Caco-2 (cell line): Measurements from ENCODE around the gene FAM170B. TPM values are rescaled to one million over a fixed set of nuclear protein-coding genes. Genes with fewer than 3 reads are reported as not detected.

Experiments
- BruUV-seq: library from RNA; stranded (reverse); fragments of 400-500 nt; replicated peaks from 2 replicates; lab custom pipeline; 2021; lab: Mats Ljungman, UMichigan
- CTCF ChIA-PET: fragments of 300-600 bp; sonication (Branson Sonifier 250); formaldehyde crosslinking; loops from one replicate; lab custom pipeline; 2022; ENCODE audit warnings: antibody characterized with exemption; lab: Charles Lee
- POLR2A ChIA-PET: fragments of 300-600 bp; sonication (Branson Sonifier 250); formaldehyde crosslinking; loops from one replicate; lab custom pipeline; 2022; ENCODE audit warnings: antibody characterized with exemption; lab: Charles Lee
- DNase-seq, 2 experiments: peaks; one replicate each; pipeline versions ENCODE4 v3.0.0 to v3.0.0-alpha.2; 2020 to 2022
- H3K27me3 ChIP-seq: replicated peaks from 2 replicates; pipeline ENCODE4 v1.6.0; 2011; ENCODE audit warnings: low read length; ENCODE audit not compliant: control insufficient read depth, insufficient read depth
- H3K36me3 ChIP-seq: 2 replicates; pipeline ENCODE4 v1.5.1; 2011; ENCODE audit warnings: low read length; ENCODE audit not compliant: control insufficient read depth, insufficient read depth
- H3K4me1 ChIP-seq: fragments of 250-450 bp; sonication (Bioruptor Pico); 2 replicates; pipeline ENCODE4 v1.5.1; 2020; ENCODE audit warnings: mild to moderate bottlenecking
- H3K4me3 ChIP-seq: 2 replicates; pipeline ENCODE4 v1.5.1; 2011; ENCODE audit warnings: low read depth, mild to moderate bottlenecking, control low read depth, low read length
- H3K9me3 ChIP-seq: fragments of 250-450 bp; sonication (Bioruptor Pico); 2 replicates; pipeline ENCODE4 v1.5.1; 2020; ENCODE audit warnings: mild to moderate bottlenecking, moderate library complexity
- H3K27ac Mint-ChIP-seq: one replicate; pipeline ENCODE4 v1.8.0; 2022; ENCODE audit warnings: mixed read lengths; ENCODE audit not compliant: unreplicated experiment
- H3K27me3 Mint-ChIP-seq: one replicate; pipeline ENCODE4 v1.8.0; 2022; ENCODE audit warnings: mixed read lengths; ENCODE audit not compliant: insufficient read depth, unreplicated experiment
- H3K36me3 Mint-ChIP-seq: one replicate; pipeline ENCODE4 v1.8.0; 2022; ENCODE audit warnings: mild to moderate bottlenecking, mixed read lengths; ENCODE audit not compliant: insufficient read depth, unreplicated experiment
- H3K4me1 Mint-ChIP-seq: one replicate; pipeline ENCODE4 v1.8.0; 2022; ENCODE audit warnings: low read depth, mixed read lengths; ENCODE audit not compliant: unreplicated experiment
- H3K4me3 Mint-ChIP-seq: one replicate; pipeline ENCODE4 v1.8.0; 2022; ENCODE audit warnings: mild to moderate bottlenecking, moderate library complexity, mixed read lengths; ENCODE audit not compliant: unreplicated experiment
- H3K9me3 Mint-ChIP-seq: one replicate; pipeline ENCODE4 v1.8.0; 2022; ENCODE audit warnings: mixed read lengths; ENCODE audit not compliant: unreplicated experiment
- CTCF ChIP-seq, 2 experiments: fragments of 200-600 bp in 1 of 2; IDR thresholded peaks; 1 replicate in 1 of 2; 2 replicates in 1 of 2; pipeline versions ENCODE4 v1.5.1 to v1.8.0; 2011 to 2022; ENCODE audit warnings: antibody characterized with exemption in 1 of 2, control low read depth in 1 of 2, inconsistent platforms in 1 of 2, low read depth in 1 of 2, low read length in 1 of 2, mild to moderate bottlenecking in 1 of 2, moderate library complexity in 1 of 2; ENCODE audit not compliant: insufficient read depth in 1 of 2, severe bottlenecking in 1 of 2, unreplicated experiment in 1 of 2
- intact Hi-C: fragments of 100-400 bp; cut with micrococcal nuclease; formaldehyde crosslinking; loops from one replicate; pipeline ENCODE4 v1.10.0; 2022; ENCODE audit not compliant: unreplicated experiment
- total RNA-seq: library from RNA; stranded (reverse); gene quantifications from 2 replicates; pipeline ENCODE4 v1.2.3, GENCODE V29; 2022

FAM170B gene
- total RNA-seq, 1 experiment from 2014 or later, result not detected

DNA sequence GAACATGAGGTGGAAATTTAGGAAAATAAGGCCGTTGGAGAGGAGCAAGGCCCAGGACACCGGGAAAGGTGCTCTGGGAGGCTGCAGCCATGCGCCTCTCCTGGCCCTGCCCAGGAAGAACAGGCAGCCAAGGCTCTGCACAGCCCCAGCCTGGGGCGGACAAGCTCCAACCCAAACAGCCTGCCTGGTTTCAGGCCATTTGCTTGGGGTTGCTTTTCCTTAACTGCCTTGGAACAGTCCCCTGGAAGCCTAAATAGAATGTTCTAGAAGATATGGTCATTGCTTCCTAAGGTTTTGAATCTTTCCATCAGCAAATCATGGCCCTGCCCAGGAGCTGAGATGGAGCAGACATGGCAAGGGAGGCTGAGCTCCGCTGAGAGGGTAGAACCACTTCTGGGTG lies 29.5 kb downstream of the FAM170B start:
- Mint-ChIP-seq H3K9me3 (no peaks in the 10 kb centered on the region), H3K27ac (no peak overlapping the region), H3K27me3 (peaks cover 18% of the 10 kb centered on the region), H3K36me3 (no peaks in the 10 kb centered on the region), H3K4me3 (no peak overlapping the region), H3K4me1 (no peaks in the 10 kb centered on the region)
- H3K27me3 ChIP-seq, result no peaks in the 10 kb centered on the region
- no TSS peak for BruUV-seq
- no peaks in the 10 kb centered on the region for H3K4me1 ChIP-seq
- H3K9me3 ChIP-seq, result 0 out of 2 replicates have a peak, but pooled peaks cover 3% of the 10 kb centered on the region
- POLR2A ChIA-PET, result no interaction called here
- intact Hi-C loops, result no loop called here
- no peak for TF ChIP-seq CTCF (IDR thresholded peaks at IDR 0.05; ENCODE audit: insufficient read depth in 1 of 2, low read depth in 1 of 2, low read length in 1 of 2, severe bottlenecking in 1 of 2, unreplicated experiment in 1 of 2)
- no peak overlapping the region for H3K4me3 ChIP-seq
- CTCF ChIA-PET, result no interaction called here
- no peak for DNase-seq
- H3K36me3 ChIP-seq, result no peaks in the 10 kb centered on the region

DNA sequence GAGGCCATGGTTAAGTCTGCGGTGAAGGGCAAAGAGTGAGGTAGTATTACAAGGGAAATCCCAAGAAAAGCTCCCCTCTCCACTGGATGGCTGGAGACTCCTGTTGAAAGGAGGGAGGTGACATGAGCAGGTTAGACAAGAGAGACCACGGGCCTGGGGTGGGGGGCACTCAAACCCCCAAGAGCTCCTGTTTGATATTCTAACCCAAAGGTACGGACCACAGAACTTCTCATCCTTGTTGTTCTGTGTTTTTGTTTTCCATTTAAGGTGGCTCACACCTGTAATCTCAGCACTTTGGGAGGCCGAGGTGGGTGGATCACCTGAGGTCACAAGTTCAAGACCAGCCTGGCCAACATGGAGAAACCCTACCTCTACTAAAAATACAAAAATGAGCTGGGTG lies 30.1 kb downstream of the FAM170B start:
- Mint-ChIP-seq H3K4me1 (no peaks in the 10 kb centered on the region), H3K36me3 (no peaks in the 10 kb centered on the region), H3K27me3 (peaks cover 20% of the 10 kb centered on the region), H3K4me3 (no peak overlapping the region), H3K9me3 (no peaks in the 10 kb centered on the region), H3K27ac (no peak overlapping the region)
- H3K36me3 ChIP-seq, result no peaks in the 10 kb centered on the region
- intact Hi-C loops, result no loop called here
- DNase-seq, result no peak
- H3K4me3 ChIP-seq, result no peak overlapping the region
- POLR2A ChIA-PET, result no interaction called here
- CTCF ChIA-PET, result no interaction called here
- 0 out of 2 replicates have a peak, but pooled peaks cover 3% of the 10 kb centered on the region for H3K9me3 ChIP-seq
- H3K4me1 ChIP-seq, result no peaks in the 10 kb centered on the region
- BruUV-seq, result no TSS peak
- no peaks in the 10 kb centered on the region for H3K27me3 ChIP-seq
- TF ChIP-seq CTCF (IDR thresholded peaks at IDR 0.05; ENCODE audit: insufficient read depth in 1 of 2, low read depth in 1 of 2, low read length in 1 of 2, severe bottlenecking in 1 of 2, unreplicated experiment in 1 of 2), result no peak

GRCh38 chr10:49099046-49099445 lies 34.8 kb downstream of the FAM170B start:
- H3K4me1 Mint-ChIP-seq, result no peaks in the 10 kb centered on the region
- BruUV-seq, result no TSS peak
- Histone ChIP-seq H3K27me3 (no peaks in the 10 kb centered on the region; the same call in 1 of the 2 replicates), H3K4me1 (no peaks in the 10 kb centered on the region), H3K36me3 (no peaks in the 10 kb centered on the region), H3K9me3 (0 out of 2 replicates have a peak, but pooled peaks cover 3% of the 10 kb centered on the region), H3K4me3 (no peak overlapping the region)
- H3K27me3 Mint-ChIP-seq, result peaks cover 29% of the 10 kb centered on the region
- no peaks in the 10 kb centered on the region for H3K36me3 Mint-ChIP-seq
- ChIA-PET CTCF (no interaction called here), POLR2A (no interaction called here)
- no peak for DNase-seq
- H3K4me3 Mint-ChIP-seq, result no peak overlapping the region
- no peak overlapping the region for H3K27ac Mint-ChIP-seq
- TF ChIP-seq CTCF (IDR thresholded peaks at IDR 0.05; ENCODE audit: insufficient read depth in 1 of 2, low read depth in 1 of 2, low read length in 1 of 2, severe bottlenecking in 1 of 2, unreplicated experiment in 1 of 2), result no peak
- H3K9me3 Mint-ChIP-seq, result no peaks in the 10 kb centered on the region
- intact Hi-C loops, result no loop called here
